HFF-Myc (cell line): Measurements from ENCODE around the gene CBL.
"Not testable (repeated sequence)": the region's sequence is repeated elsewhere in the genome, so short reads cannot be mapped to it uniquely, and the experiment has no call there.

Experiments used
- DNase-seq: peaks from one replicate; pipeline ENCODE4 v3.0.0-alpha.2; 2011; ENCODE audit warnings: low read depth; ENCODE audit errors: extremely low read depth
- H3K4me3 ChIP-seq: replicated peaks from 2 replicates; pipeline ENCODE4 v1.5.1; 2011; ENCODE audit warnings: low read depth, mild to moderate bottlenecking, control low read depth, low read length
- TF ChIP-seq, protein P1 (sequence below): IDR thresholded peaks from 2 replicates; pipeline ENCODE4 v1.5.1; 2012; ENCODE audit warnings: mild to moderate bottlenecking, low read depth, low read length, control low read depth; ENCODE audit errors: missing control alignments

CBL gene

DNA sequence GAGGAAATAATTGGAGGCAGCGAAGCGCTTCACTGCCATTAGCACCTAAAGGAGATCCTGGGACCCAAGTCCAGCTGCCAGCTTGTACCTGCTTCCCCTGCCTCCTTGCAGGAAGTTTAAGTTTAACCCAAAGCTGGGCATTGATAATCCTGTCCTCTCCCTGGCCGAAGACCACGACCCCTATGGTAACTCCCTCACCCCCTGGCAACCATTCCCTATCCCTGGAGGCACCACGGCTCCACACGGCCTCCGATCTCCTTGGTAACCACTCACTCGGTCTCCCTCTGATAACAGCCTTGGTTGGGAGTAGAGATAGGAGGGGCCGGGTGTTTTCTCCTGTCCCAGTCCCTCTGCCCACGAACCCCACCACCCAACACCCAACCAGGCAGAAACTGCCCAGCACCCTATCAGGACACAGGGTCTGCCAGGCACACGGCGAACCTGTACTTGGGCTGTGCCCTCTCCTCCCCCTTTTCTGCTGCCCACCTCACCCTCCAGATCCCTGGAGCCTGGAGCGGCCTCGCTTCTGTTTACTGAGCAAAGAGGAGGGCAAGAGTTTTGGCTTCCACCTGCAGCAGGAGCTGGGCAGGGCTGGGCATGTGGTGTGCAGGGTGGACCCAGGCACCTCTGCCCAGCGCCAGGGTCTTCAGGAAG is 20.0 kb upstream of the CBL start:
- H3K4me3 ChIP-seq: no peak overlapping the region
- TF ChIP-seq, protein P1, sequence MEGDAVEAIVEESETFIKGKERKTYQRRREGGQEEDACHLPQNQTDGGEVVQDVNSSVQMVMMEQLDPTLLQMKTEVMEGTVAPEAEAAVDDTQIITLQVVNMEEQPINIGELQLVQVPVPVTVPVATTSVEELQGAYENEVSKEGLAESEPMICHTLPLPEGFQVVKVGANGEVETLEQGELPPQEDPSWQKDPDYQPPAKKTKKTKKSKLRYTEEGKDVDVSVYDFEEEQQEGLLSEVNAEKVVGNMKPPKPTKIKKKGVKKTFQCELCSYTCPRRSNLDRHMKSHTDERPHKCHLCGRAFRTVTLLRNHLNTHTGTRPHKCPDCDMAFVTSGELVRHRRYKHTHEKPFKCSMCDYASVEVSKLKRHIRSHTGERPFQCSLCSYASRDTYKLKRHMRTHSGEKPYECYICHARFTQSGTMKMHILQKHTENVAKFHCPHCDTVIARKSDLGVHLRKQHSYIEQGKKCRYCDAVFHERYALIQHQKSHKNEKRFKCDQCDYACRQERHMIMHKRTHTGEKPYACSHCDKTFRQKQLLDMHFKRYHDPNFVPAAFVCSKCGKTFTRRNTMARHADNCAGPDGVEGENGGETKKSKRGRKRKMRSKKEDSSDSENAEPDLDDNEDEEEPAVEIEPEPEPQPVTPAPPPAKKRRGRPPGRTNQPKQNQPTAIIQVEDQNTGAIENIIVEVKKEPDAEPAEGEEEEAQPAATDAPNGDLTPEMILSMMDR: no peak

DNA sequence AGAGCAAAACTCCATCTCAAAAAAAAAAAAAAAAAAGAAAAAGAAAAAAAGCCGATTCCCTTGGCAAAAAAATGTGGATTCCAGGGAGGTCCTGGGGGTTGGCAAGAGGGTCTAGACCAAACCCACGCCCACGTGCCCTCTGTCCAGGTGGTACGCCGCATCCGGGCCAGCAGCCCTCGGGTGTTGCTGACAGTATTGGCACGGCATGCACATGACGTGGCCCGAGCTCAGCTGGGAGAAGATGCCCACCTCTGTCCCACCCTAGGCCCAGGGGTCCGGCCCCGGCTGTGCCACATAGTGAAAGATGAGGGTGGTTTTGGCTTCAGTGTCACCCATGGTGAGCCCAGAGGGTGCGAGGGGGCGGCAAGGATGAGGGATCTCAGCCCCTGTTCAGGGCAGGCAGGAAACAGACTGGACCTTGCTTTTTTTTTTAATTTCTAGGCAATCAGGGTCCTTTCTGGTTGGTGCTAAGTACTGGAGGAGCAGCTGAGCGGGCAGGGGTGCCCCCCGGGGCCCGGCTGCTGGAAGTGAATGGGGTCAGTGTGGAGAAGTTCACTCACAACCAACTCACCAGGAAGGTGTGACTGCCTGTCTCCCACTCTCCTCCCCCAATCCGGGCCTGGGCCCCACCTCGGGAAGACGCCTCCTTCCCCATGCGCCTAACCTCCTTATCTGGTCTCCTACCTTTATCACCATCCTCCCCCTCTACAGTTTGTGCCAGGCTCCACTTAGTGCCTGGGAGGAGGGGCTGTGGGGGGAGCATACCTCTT is 18.8 kb upstream of the CBL start:
- TF ChIP-seq, protein P1: no peak
- no peak for DNase-seq
- H3K4me3 ChIP-seq: no peak overlapping the region

More for the DNA sequence above, 20.0 kb upstream of the CBL start:
- no peak for DNase-seq

GRCh38 chr11:119188067-119188466 is 18.1 kb upstream of the CBL start:
- H3K4me3 ChIP-seq: no peak overlapping the region
- TF ChIP-seq, protein P1: no peak
- no peak for DNase-seq

- DNase-seq: no peak
- H3K4me3 ChIP-seq: no peak overlapping the region
- TF ChIP-seq, protein P1: no peak
These were observed 17.3 kb upstream of the CBL start for GRCh38 chr11:119188887-119189286.

DNA sequence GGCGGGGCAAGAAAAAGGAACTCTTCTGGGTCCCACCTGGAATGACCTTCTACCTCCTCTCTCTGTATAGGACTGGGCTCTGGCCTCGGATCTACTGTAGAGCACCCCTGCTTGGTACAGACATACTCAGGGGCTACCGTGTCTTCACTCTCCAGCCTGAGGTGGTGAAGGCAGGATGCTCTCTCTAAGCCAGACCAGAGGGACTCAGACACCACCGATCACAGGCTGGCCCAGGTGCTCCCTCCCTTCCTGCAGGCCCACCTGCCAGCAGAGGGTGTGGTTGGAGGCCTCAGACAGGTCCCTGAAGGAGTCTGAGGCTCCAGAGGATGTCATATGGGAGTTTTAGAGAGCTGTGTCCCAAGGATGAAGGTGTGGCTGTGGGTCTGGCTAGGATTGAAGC is 16.7 kb upstream of the CBL start:
- TF ChIP-seq, protein P1: no peak
- H3K4me3 ChIP-seq: no peak overlapping the region
- no peak for DNase-seq

GRCh38 chr11:119190531-119190930 is 15.6 kb upstream of the CBL start:
- DNase-seq: no peak
- no peak overlapping the region for H3K4me3 ChIP-seq
- TF ChIP-seq, protein P1: no peak

GRCh38 chr11:119191265-119191664 is 14.9 kb upstream of the CBL start:
- DNase-seq, H3K4me3 ChIP-seq: not testable (repeated sequence)
